ENCODE measurements around the gene SRC.
"Not testable (repeated sequence)": the region's sequence is repeated elsewhere in the genome, so short reads cannot be mapped to it uniquely, and the experiment has no call there.

Gene SRC

GRCh38 chr20:37336369-37337207, 9.4 kb upstream of the SRC start:
- peak; percentile 15 to 20 for DNase-seq (ENCODE audit: low read depth in 2 of 2)

GRCh38 chr20:37337208-37337991, 8.5 kb upstream of the SRC start:
- DNase-seq (ENCODE audit: low read depth in 2 of 2), result no peak

- DNase-seq (ENCODE audit: low read depth in 2 of 2), result not testable (repeated sequence)
These were observed 7.6 kb upstream of the SRC start for GRCh38 chr20:37338380-37338779.

- no peak for DNase-seq (ENCODE audit: low read depth in 2 of 2)
These were observed 6.7 kb upstream of the SRC start for GRCh38 chr20:37339208-37339607.

- not testable (repeated sequence) for DNase-seq (ENCODE audit: low read depth in 2 of 2)
These were observed 6.2 kb upstream of the SRC start for GRCh38 chr20:37339764-37340109.

- no peak for DNase-seq (ENCODE audit: low read depth in 2 of 2)
These were observed 4.9 kb upstream of the SRC start for GRCh38 chr20:37340998-37341397.

GRCh38 chr20:37341632-37342031, 4.3 kb upstream of the SRC start:
- no peak for DNase-seq (ENCODE audit: low read depth in 2 of 2)

GRCh38 chr20:37342231-37343177, 3.4 kb upstream of the SRC start:
- DNase-seq (ENCODE audit: low read depth in 2 of 2), result no peak

GRCh38 chr20:37343212-37343993, 2.5 kb upstream of the SRC start:
- DNase-seq (ENCODE audit: low read depth in 2 of 2), result no peak

- DNase-seq (ENCODE audit: low read depth in 2 of 2), result no peak
These were observed 2.0 kb upstream of the SRC start for GRCh38 chr20:37343994-37344355.

GRCh38 chr20:37344506-37345338, 1.2 kb upstream of the SRC start:
- no peak for DNase-seq (ENCODE audit: low read depth in 2 of 2)

GRCh38 chr20:37346236-37346534, 245 bp downstream of the SRC start:
- no peak for DNase-seq (ENCODE audit: low read depth in 2 of 2)

- no peak for DNase-seq (ENCODE audit: low read depth in 2 of 2)
These were observed 801 bp downstream of the SRC start for GRCh38 chr20:37346535-37347346.

- DNase-seq (ENCODE audit: low read depth in 2 of 2), result no peak
These were observed 1.4 kb downstream of the SRC start for GRCh38 chr20:37347347-37347823.

- no peak for DNase-seq (ENCODE audit: low read depth in 2 of 2)
These were observed 2.2 kb downstream of the SRC start for GRCh38 chr20:37347891-37348791.

- no peak for DNase-seq (ENCODE audit: low read depth in 2 of 2)
These were observed 3.0 kb downstream of the SRC start for GRCh38 chr20:37348792-37349516.

GRCh38 chr20:37349517-37350491, 3.9 kb downstream of the SRC start:
- DNase-seq (ENCODE audit: low read depth in 2 of 2), result no peak

All from activated CD8-positive, alpha-beta memory T cell treated with anti-CD3 and anti-CD28 coated beads for 4 hours (primary cell).